ENCODE measurements around the gene SLC25A18.

SLC25A18 gene

GRCh38 chr22:17570851-17571631, 7.7 kb downstream of the SLC25A18 start:
- no peak for DNase-seq

DNA sequence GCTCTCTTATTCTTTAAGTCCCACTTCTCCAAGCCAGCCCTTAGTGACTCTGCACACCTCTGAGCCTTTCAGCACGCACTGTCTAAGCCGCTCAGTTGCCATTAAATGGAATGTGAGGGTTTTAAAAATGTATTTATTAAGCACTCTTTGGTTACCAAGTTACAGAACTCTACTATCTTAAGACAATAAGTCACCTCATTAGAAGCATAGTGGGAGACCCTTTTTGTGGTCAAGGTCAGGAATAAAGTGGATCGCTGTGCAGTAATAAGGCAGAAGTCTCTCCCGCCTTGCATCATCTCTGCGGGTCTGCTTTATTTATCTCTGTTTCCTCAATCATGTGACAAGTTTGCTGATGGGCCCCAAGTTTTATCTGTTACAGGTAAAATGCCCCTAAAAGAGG, 11.9 kb downstream of the SLC25A18 start:
- no peak for DNase-seq

DNA sequence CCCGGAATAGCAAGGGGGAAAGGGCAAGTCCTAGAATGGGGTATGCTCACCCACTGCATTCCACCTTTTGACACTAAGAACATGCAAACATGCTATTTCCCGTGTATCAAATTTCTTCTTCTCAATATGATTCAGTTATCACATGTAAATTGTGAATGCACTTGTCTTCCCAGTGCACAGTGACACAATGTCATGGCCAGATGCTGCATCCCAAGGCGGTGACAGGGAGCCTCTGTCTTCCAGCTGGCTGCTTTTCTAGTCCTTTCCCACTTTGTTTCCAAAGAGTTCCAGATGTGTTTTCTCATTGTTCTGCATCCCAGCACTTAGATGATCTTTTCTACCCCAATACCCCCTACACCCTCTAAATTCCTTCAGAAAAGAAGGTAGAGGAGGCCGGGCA, 12.4 kb downstream of the SLC25A18 start:
- DNase-seq, result no peak

GRCh38 chr22:17576470-17576869, 13.2 kb downstream of the SLC25A18 start:
- DNase-seq, result no peak

DNA sequence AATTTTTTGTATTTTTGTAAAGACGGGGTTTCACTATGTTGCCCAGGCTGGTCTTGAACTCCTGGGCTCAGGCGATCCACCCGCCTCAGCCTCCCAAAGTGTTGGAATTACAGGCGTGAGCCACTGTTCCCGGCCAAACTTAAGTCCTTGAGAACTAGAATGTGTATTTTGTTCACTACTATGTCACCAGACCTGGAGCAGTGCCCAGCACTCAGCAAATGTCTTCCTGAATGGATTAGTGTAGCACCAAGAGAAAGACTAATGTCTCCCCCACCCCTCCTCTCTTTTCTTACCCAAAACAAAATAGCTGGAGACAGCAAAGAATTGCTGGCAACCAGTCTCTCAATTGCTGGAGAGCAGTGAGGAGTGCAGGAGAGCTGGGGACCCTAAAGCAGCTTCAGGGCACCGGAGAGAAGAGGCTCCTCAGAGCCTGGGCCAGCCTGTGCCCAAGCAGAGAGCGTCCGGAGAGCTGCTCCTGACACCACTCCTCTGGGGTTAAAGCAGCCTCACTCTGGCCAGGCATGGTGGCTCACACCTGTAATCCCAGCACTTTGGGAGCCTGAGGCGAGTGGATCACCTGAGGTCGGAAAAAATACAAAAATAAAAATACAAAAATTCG, 14.9 kb downstream of the SLC25A18 start:
- no peak for DNase-seq

DNA sequence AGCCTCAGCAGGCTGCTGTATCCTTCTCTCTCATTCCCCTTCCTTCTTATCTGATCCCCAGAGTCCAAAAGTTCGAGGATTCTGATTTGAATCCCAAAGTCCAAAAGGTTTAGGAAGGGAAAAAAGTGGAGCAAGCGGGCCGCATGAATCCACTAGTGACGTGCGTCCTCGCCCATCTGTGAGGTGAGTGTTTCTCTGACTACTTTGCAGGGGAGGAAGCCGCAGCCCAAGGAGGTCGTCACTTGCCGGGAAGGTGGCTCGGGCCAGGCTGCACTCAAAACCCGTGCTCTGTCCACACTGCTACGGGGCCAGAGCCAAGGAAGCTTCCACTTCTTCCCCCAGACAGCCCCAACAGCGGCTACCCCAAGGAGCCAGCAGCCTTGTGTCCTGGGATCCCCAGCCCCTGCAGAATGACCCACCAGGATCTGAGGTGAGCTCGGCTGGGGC, 16.3 kb downstream of the SLC25A18 start:
- no peak for DNase-seq

- DNase-seq, result no peak
These were observed 17.2 kb downstream of the SLC25A18 start for GRCh38 chr22:17580441-17581031.

GRCh38 chr22:17581056-17581455, 17.8 kb downstream of the SLC25A18 start:
- DNase-seq, result no peak

DNA sequence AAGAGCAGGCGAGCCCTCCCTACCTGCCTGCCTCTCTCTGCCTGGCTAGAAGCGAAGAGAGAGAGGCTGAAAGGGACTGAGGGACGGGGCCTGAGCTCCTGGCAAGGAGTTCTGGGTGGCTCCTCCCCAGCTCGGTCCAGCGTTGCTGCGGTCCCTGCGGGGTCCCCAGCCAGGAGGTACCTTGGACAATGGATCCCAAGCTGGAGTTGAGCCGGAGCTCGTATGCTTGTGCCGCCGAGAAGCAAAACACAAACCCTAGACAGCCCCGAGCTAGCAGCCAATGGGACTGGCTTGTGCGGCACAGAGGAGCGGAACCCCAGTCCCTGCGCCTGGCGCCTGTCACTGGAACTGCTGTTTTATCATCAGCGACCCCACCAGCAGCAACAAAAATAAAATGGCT, 18.3 kb downstream of the SLC25A18 start:
- no peak for DNase-seq

DNA sequence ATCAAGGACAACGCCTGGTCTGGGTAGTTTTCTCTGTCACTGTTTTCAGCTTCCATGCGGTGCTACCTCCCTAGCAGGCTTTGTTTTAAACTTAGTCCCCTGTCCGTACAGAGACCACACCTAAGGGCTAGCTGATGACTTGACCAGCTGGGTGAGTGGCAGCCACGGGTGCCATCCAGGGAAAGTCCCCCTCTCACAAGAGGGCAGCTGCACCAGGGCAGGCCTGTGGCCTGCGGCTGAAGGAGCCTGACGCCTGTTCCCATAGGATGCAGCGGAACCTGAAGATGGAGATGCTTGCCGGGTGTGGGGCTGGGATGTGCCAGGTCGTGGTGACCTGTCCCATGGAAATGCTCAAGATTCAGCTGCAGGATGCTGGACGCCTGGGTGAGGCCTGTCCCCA, 19.9 kb downstream of the SLC25A18 start:
- no peak for DNase-seq

DNA sequence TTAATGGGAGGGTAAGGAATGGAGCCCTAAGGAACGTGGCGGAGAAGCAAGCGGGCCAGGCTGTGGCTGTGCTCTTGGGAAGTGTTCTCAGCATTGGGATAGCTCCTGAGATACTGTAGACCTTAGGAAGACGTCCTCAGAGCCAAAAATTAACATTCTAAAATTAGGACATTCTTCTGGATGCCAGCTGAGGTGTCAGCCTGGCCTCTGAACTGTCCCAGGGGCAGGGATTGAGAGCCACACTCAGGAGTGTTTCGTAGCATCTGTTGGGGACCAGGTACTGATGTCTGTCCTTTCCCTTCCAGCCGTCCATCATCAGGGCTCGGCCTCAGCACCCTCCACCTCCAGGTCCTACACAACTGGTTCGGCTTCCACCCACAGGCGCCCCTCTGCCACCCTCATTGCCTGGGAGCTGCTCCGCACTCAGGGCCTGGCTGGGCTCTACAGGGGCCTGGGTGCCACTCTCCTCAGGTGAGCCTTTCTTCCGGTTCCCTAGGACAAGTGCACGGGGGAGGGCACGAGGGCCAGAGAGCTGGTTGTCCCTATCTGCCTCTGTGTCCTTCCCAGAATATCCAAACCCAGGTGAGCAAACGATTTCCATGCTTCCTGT, 23.6 kb downstream of the SLC25A18 start:
- DNase-seq, result no peak

- DNase-seq, result no peak
These were observed 24.3 kb downstream of the SLC25A18 start for GRCh38 chr22:17587629-17588028.

DNA sequence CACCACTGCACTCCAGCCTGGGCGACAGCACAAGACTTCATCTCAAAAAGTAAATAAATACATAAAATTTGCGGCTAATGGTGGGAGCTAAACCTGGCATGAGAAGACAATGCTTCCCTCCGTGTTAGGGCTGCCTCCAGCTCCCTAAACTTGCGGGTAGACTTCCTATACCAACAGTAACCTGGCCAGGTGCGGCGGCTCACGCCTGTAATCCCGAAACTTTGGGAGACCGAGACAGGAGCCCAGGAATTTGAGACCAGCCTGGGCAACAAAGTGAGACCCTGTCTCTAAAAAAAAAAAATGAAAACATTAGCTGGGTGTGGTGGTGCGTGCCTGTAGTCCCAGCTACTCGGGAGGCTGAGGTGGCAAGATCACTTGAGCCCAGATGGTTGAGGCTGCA, 25.3 kb downstream of the SLC25A18 start:
- DNase-seq, result no peak

DNA sequence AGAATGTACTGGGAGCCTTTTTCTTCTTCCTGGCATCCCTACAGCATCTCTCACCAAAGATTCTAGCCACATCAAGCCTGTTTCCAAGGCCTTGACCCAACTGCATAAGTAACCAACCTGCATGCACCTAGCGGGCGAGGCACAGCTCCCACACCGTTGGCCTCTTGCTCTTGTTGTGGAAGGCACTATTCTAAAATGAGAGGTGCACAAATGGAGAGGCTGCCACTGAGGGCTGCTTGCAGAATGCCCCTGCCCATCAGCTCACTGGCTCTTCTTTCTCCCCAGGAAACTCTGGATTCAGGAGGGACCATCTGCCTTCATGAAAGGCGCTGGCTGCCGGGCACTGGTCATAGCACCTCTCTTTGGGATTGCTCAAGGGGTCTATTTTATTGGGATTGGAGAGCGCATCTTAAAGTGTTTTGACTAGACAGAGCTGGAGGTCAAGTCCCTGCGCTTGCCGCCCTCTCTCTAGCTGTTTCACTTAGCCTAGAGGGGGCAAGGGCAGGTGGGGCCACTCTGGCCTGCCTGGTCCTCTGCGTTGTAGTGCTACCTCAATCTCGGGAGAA, 26.6 kb downstream of the SLC25A18 start:
- no peak for DNase-seq

DNA sequence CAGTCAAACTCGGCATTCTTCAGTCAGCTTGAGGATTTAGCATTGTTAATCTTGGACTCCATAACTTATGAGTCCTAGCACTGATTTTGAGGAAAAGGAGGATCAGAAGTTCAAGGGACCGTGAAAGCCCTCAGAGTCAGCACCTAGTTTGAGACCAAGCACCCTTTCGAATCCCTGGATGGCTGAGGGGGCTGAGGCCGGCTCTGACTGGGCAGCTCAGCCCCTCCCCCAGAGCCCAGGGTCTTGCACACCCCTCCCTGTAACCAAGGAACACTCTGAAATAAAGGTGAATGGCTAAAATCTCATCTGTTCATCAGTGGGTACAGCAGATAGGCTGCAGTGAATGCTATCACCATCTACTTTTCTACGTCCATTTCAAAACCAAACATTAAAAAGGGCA, 27.3 kb downstream of the SLC25A18 start:
- no peak for DNase-seq

- DNase-seq, result no peak
These were observed 28.9 kb downstream of the SLC25A18 start for GRCh38 chr22:17592201-17592600.

DNA sequence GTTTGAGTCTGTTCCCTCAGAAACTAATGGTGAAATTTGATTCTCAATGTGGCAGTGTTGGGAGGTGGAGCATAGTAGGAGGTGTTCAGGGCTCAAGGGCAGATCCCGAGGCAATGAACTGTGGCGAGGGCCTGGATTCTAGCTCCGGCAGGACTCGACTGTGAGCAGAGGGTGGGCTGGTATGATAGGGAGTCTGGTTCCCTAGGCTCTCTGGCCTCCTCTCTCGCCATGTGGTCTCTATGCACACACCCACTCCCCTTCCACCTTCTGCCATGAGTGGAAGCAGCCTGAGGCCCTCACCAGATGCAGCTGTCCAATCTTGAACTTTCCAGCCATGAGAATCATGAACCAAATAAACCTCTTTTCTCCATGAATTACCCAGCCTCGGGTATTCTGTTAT, 32.9 kb downstream of the SLC25A18 start:
- DNase-seq, result no peak

GRCh38 chr22:17597217-17597616, 33.9 kb downstream of the SLC25A18 start:
- DNase-seq, result no peak

- no peak for DNase-seq
These were observed 35.0 kb downstream of the SLC25A18 start for GRCh38 chr22:17598318-17598717.

GRCh38 chr22:17601031-17601430, 37.7 kb downstream of the SLC25A18 start:
- no peak for DNase-seq

- DNase-seq, result no peak
These were observed 40.4 kb downstream of the SLC25A18 start for GRCh38 chr22:17603668-17604067.

DNA sequence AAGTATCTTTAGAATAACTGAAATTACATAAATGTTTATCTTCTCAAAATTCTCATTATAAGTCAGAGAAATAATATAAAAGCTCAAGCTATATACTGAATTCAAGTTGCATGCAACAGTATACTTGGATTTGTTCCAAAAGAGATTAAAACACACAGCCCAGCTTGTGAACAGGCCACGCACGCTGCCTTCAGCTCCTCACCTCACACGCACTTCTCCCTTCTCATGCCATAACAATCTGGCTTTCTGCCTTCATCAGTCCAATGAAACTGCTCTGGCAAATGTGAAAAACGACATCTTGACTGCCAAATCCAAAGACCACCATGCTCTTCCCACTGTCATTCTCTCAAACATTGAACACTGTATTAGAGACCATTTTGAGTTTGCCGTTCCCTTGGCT, 43.2 kb downstream of the SLC25A18 start:
- no peak for DNase-seq

DNA sequence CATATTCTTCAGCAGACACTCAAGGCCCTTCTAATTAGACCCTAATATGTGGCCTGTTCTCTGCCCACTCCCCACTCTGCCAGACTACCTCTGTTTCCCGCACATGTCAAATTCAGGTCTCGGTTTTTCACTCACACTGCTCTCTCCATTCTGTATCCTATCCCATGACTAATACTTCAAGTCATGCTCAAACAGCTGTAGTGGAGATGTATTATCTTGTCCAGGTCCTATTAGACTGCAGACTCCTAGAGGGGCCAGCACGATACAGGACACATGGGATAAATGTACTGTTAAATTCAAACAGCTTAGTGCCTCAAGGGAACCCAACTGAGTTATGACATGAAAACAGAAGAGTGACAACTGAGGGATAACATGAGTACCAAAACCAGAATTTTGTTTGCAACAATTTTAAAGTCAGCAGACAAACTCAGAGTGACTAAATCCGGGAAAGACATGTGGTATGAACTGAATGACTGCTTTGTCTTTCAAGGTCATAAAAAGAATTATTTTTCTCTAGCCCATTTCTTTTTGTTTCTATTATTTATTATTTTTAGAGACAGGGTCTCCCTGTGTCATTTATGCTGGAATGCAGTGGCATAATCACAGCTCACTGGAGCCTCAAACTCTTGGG, 44.7 kb downstream of the SLC25A18 start:
- DNase-seq, result no peak

Data from NCI-H187 treated with DMSO at 0.1 percent for 48 hours (cell line).